RPMI8226 (cell line): ENCODE measurements around the gene FOXK1.

Experiments used
- DNase-seq: peaks from one replicate; pipeline ENCODE4 v3.0.0-alpha.2; 2015

Gene FOXK1

GRCh38 chr7:4766666-4767519 is 84.8 kb downstream of the FOXK1 start:
- no peak for DNase-seq

GRCh38 chr7:4768597-4769569 is 86.8 kb downstream of the FOXK1 start:
- no peak for DNase-seq

GRCh38 chr7:4769761-4770160 is 87.7 kb downstream of the FOXK1 start:
- DNase-seq = no peak

- DNase-seq = no peak
These were observed 88.8 kb downstream of the FOXK1 start for GRCh38 chr7:4770886-4771285.

GRCh38 chr7:4771737-4772136 is 89.6 kb downstream of the FOXK1 start:
- DNase-seq = no peak

GRCh38 chr7:4772306-4772705 is 90.2 kb downstream of the FOXK1 start:
- DNase-seq = no peak

- no peak for DNase-seq
These were observed 91.9 kb downstream of the FOXK1 start for GRCh38 chr7:4774007-4774406.

- DNase-seq = peak; percentile 55
These were observed 92.7 kb downstream of the FOXK1 start for GRCh38 chr7:4774658-4775249.

- DNase-seq = peak; percentile 99
These were observed 93.3 kb downstream of the FOXK1 start, which contains the start of gene AP5Z1 for GRCh38 chr7:4775250-4775847. Gene AP5Z1, plus strand, starts transcription at chr7:4775623. Its CDS starts 93 bp downstream, at chr7:4775716.

GRCh38 chr7:4775848-4776623 is 93.9 kb downstream of the FOXK1 start:
- DNase-seq = peak; percentile 22

- no peak for DNase-seq
These were observed 97.0 kb downstream of the FOXK1 start for GRCh38 chr7:4779118-4779517.

- no peak for DNase-seq
These were observed 99.4 kb downstream of the FOXK1 start for GRCh38 chr7:4781366-4782069.

- no peak for DNase-seq
These were observed 100.5 kb downstream of the FOXK1 start for GRCh38 chr7:4782333-4783291.

GRCh38 chr7:4783292-4783652 is 101.2 kb downstream of the FOXK1 start:
- DNase-seq = no peak

- DNase-seq = no peak
These were observed 101.8 kb downstream of the FOXK1 start for GRCh38 chr7:4783762-4784351.

GRCh38 chr7:4784799-4785198 is 102.7 kb downstream of the FOXK1 start:
- no peak for DNase-seq

- no peak for DNase-seq
These were observed 103.3 kb downstream of the FOXK1 start for GRCh38 chr7:4785371-4785770.

- no peak for DNase-seq
These were observed 103.9 kb downstream of the FOXK1 start for GRCh38 chr7:4786015-4786414.

GRCh38 chr7:4787541-4787940 is 105.4 kb downstream of the FOXK1 start:
- DNase-seq = no peak
